Measurements from ENCODE around the gene TESK2. TPM values are rescaled to one million over a fixed set of nuclear protein-coding genes. Genes with fewer than 3 reads are reported as not detected.

The TESK2 gene
- total RNA-seq, 1 donor from 2014 or later = 13.5 TPM

DNA sequence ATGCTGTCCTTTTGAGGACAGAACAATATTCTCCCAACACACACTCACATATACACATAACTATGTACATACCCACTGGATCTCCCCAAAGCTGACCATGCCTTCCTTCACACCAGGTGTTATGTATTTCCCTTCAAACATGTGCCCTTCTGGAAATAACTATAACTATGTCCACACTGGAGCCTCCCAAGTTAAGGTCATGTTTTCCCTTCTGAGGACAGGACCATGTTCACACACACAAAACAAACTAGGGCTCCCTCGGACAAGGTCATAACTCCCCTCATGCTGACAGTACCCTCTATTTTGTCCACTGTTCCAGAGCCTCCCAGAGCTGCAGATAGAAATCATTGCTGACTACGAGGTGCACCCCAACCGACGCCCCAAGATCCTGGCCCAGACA, 16.9 kb upstream of the TESK2 start:
- Histone ChIP-seq H3K27me3 (no peaks in the 10 kb centered on the region), H3K4me1 (no peaks in the 10 kb centered on the region), H3K27ac (no peak overlapping the region), H3K36me3 (peaks cover 0 to 41% of the 10 kb centered on the region in 2 donors), H3K4me3 (no peak overlapping the region), H3K9me3 (no peaks in the 10 kb centered on the region)
- no peak for DNase-seq (ENCODE audit: extremely low spot score in 2 of 2)
- intact Hi-C loops (cut with DNase I) = no loop called here
- TF ChIP-seq, protein P1, sequence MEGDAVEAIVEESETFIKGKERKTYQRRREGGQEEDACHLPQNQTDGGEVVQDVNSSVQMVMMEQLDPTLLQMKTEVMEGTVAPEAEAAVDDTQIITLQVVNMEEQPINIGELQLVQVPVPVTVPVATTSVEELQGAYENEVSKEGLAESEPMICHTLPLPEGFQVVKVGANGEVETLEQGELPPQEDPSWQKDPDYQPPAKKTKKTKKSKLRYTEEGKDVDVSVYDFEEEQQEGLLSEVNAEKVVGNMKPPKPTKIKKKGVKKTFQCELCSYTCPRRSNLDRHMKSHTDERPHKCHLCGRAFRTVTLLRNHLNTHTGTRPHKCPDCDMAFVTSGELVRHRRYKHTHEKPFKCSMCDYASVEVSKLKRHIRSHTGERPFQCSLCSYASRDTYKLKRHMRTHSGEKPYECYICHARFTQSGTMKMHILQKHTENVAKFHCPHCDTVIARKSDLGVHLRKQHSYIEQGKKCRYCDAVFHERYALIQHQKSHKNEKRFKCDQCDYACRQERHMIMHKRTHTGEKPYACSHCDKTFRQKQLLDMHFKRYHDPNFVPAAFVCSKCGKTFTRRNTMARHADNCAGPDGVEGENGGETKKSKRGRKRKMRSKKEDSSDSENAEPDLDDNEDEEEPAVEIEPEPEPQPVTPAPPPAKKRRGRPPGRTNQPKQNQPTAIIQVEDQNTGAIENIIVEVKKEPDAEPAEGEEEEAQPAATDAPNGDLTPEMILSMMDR (IDR thresholded peaks at IDR 0.05) = no peak
- TF ChIP-seq POLR2A (IDR thresholded peaks at IDR 0.05) (no peak), POLR2AphosphoS5 (IDR thresholded peaks at IDR 0.05; ENCODE audit: insufficient read depth in 1 of 2, low read depth in 1 of 2) (no peak)

DNA sequence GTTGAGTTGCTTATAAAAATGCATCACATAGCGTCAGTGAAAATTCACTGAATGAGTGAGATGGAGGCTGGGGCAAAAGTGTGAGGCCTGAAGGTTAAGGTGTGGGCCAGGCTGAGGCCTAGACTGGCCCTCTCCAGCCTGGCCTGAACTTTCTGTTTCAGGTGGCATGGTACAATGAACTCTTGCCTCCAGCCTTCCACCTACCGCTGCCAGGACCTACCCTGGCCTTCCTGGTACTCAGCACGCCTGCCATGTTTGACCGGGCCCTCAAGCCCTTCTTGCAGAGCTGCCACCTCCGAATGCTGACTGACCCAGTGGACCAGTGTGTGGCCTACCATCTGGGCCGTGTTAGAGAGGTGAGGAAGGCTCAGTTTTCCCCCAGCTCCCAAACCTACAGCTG, 16.2 kb upstream of the TESK2 start:
- Histone ChIP-seq H3K9me3 (no peaks in the 10 kb centered on the region), H3K4me1 (no peaks in the 10 kb centered on the region), H3K4me3 (no peak overlapping the region), H3K27me3 (no peaks in the 10 kb centered on the region), H3K27ac (no peak overlapping the region), H3K36me3 (peaks cover 0 to 34% of the 10 kb centered on the region in 2 donors)
- TF ChIP-seq, protein P1 (IDR thresholded peaks at IDR 0.05) = no peak
- no peak for TF ChIP-seq POLR2AphosphoS5 (IDR thresholded peaks at IDR 0.05; ENCODE audit: insufficient read depth in 1 of 2, low read depth in 1 of 2)
- TF ChIP-seq POLR2A (IDR thresholded peaks at IDR 0.05) = no peak
- intact Hi-C loops (cut with DNase I) = no loop called here
- no peak for DNase-seq (ENCODE audit: extremely low spot score in 2 of 2)

DNA sequence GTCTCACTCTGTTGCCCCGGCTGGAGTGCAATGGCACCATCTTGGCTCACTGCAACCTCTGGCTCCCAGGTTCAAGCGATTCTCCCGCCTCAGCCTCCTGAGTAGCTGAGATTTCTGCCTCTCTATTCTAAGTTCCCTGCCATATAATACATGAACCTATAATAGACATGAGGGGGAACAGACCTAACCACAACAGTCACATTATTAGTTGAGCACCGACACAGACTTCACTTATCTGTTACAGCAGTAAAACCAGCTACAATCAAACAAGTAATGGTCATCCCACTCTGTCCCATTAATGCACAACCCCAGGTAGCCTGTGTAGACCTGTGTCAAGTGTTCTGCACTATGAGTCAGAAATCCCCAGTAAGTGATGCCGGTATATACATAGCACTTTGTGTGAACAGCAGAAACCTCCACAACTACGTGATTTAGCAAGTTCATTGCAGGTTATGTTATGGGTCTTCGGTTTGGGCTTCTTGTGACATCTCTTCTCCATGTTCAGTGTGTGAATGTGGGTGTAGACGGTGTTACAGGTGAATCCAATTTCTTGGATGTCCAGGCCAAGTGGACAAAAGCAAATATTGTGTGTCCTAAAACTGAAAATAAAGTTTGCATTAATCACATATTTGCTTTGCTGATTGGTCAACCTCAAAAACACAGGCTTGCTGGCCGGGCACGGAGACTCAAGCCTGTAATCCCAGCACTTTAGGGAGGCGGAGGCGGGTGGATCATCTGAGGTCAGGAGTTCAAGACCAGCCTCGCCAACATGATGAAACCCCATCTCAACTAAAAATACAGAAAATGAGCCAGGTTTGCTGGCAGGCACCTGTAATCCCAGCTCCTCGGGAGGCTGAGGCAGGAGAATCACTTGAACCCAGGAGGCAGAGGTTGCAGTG, 12.7 kb upstream of the TESK2 start:
- intact Hi-C loops (cut with DNase I) = no loop called here
- Histone ChIP-seq H3K27me3 (no peaks in the 10 kb centered on the region), H3K36me3 (peaks cover 0 to 2% of the 10 kb centered on the region in 2 donors), H3K4me3 (no peak overlapping the region), H3K27ac (no peak overlapping the region), H3K4me1 (peaks cover 19% of the 10 kb centered on the region), H3K9me3 (no peaks in the 10 kb centered on the region)
- TF ChIP-seq POLR2AphosphoS5 (IDR thresholded peaks at IDR 0.05; ENCODE audit: insufficient read depth in 1 of 2, low read depth in 1 of 2) (no peak), POLR2A (IDR thresholded peaks at IDR 0.05) (no peak)
- TF ChIP-seq, protein P1 (IDR thresholded peaks at IDR 0.05) = no peak
- DNase-seq (ENCODE audit: extremely low spot score in 2 of 2) = no peak

DNA sequence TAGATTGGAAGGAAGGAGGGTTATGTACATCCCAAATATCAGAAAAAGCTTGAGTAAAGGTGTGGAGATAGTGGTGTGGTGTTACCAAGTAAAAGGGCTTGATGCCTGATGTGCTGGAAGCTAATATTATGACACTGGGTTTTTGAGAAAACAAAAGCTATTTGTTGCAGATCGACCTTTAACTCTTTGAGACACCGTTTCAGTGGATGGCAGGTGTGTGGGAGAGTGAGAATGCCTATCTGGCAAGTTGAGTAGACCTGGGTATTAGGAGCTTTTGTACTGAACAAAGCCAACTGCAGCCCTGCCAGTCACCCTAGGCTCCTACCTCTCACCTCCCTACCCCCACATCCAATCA, 10.5 kb upstream of the TESK2 start:
- H3K9me3 ChIP-seq = no peaks in the 10 kb centered on the region
- no peak overlapping the region for H3K4me3 ChIP-seq
- H3K36me3 ChIP-seq = no peaks in the 10 kb centered on the region
- no peak overlapping the region for H3K27ac ChIP-seq
- no peak for DNase-seq (ENCODE audit: extremely low spot score in 2 of 2)
- intact Hi-C loops (cut with DNase I) = no loop called here
- TF ChIP-seq POLR2AphosphoS5 (IDR thresholded peaks at IDR 0.05; ENCODE audit: insufficient read depth in 1 of 2, low read depth in 1 of 2) = no peak
- TF ChIP-seq POLR2A (IDR thresholded peaks at IDR 0.05) = no peak
- H3K4me1 ChIP-seq = peaks cover 19% of the 10 kb centered on the region
- H3K27me3 ChIP-seq = no peaks in the 10 kb centered on the region

DNA sequence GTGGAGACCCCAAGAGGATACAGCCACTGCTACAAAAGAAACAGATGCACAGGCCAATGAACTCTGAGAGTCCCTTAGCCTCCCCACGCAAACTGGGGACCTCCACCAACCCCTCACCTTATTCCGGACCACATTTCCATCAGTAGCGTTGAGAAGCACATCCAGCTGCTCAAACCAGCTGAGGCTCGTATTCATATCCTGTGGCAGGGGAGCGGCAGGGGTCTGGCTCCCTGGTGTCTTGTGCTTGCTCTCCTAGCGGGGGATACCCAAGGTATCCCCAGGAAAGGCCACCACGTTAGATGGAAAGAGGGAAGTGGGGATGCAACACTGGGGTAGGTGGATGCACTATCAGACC, 8.4 kb upstream of the TESK2 start:
- Histone ChIP-seq H3K27ac (peak overlapping the region; percentile 42), H3K4me3 (peak overlapping the region; percentile 55 to 74), H3K27me3 (no peaks in the 10 kb centered on the region), H3K9me3 (no peaks in the 10 kb centered on the region), H3K36me3 (no peaks in the 10 kb centered on the region), H3K4me1 (peaks cover 19% of the 10 kb centered on the region)
- intact Hi-C loops (cut with DNase I) = no loop called here
- TF ChIP-seq POLR2AphosphoS5 (IDR thresholded peaks at IDR 0.05; ENCODE audit: insufficient read depth in 1 of 2, low read depth in 1 of 2) (no peak), POLR2A (IDR thresholded peaks at IDR 0.05) (no peak)
- TF ChIP-seq, protein P1 (IDR thresholded peaks at IDR 0.05) = no peak
- no peak for DNase-seq (ENCODE audit: extremely low spot score in 2 of 2)
